GM18517 (cell line): Measurements from ENCODE around the gene IP6K1.
"Not testable (repeated sequence)": the region's sequence is repeated elsewhere in the genome, so short reads cannot be mapped to it uniquely, and the experiment has no call there.

Experiments used
- ATAC-seq: cut with Tn5 transposase; IDR thresholded peaks from one replicate; pipeline ENCODE4 v1.9.1; 2021; ENCODE audit warnings: mild to moderate bottlenecking, moderate library complexity; ENCODE audit not compliant: unreplicated experiment

The IP6K1 gene

GRCh38 chr3:49713336-49714105 lies 72.8 kb downstream of the IP6K1 start:
- ATAC-seq = no peak

- ATAC-seq = no peak
Measured at GRCh38 chr3:49712631-49713317, 73.6 kb downstream of the IP6K1 start.

GRCh38 chr3:49712166-49712565 lies 74.2 kb downstream of the IP6K1 start:
- no peak for ATAC-seq

- no peak for ATAC-seq
Measured at GRCh38 chr3:49711489-49711888, 74.9 kb downstream of the IP6K1 start.

- no peak for ATAC-seq
Measured at GRCh38 chr3:49709852-49710251, 76.5 kb downstream of the IP6K1 start.

GRCh38 chr3:49707113-49707480 lies 79.2 kb downstream of the IP6K1 start:
- no peak for ATAC-seq

GRCh38 chr3:49706456-49707112 lies 79.8 kb downstream of the IP6K1 start:
- no peak for ATAC-seq

GRCh38 chr3:49705390-49705960 lies 80.9 kb downstream of the IP6K1 start:
- no peak for ATAC-seq

GRCh38 chr3:49704629-49705028 lies 81.7 kb downstream of the IP6K1 start:
- no peak for ATAC-seq

GRCh38 chr3:49703956-49704355 lies 82.4 kb downstream of the IP6K1 start:
- ATAC-seq = no peak

GRCh38 chr3:49703443-49703927 lies 82.9 kb downstream of the IP6K1 start:
- ATAC-seq = no peak

GRCh38 chr3:49702672-49703071 lies 83.7 kb downstream of the IP6K1 start:
- ATAC-seq = no peak

- ATAC-seq = no peak
Measured at GRCh38 chr3:49701388-49702077, 84.8 kb downstream of the IP6K1 start.

- ATAC-seq = no peak
Measured at GRCh38 chr3:49700453-49701128, 85.8 kb downstream of the IP6K1 start.

- ATAC-seq = no peak
Measured at GRCh38 chr3:49700014-49700413, 86.3 kb downstream of the IP6K1 start.

- ATAC-seq = no peak
Measured at GRCh38 chr3:49699281-49699979, 86.9 kb downstream of the IP6K1 start.

GRCh38 chr3:49695350-49696015 lies 90.9 kb downstream of the IP6K1 start:
- not testable (repeated sequence) for ATAC-seq

- ATAC-seq = not testable (repeated sequence)
Measured at GRCh38 chr3:49694409-49695070, 91.8 kb downstream of the IP6K1 start.

GRCh38 chr3:49691481-49691880 lies 94.9 kb downstream of the IP6K1 start:
- not testable (repeated sequence) for ATAC-seq
